PC-3 (cell line): ENCODE measurements around the gene SIDT1. TPM values are rescaled to one million over a fixed set of nuclear protein-coding genes. Genes with fewer than 3 reads are reported as not detected.
A peak's percentile ranks its signal among the peaks of the same experiment; 100 is the strongest.

Experiments
- ATAC-seq: fragments of 200-7000 bp; cut with Tn5 transposase; 2 replicates; pipeline ENCODE4 v1.9.1; 2020; ENCODE audit warnings: mild to moderate bottlenecking, moderate library complexity
- BruUV-seq: library from RNA; stranded (reverse); fragments of 400-500 nt; replicated peaks from 2 replicates; lab custom pipeline; 2021; lab: Mats Ljungman, UMichigan
- CTCF ChIA-PET: fragments of 300-600 bp; sonication (Branson Sonifier 250); formaldehyde crosslinking; loops from one replicate; lab custom pipeline; 2022; ENCODE audit warnings: antibody characterized with exemption; lab: Charles Lee
- POLR2A ChIA-PET: fragments of 300-600 bp; sonication (Branson Sonifier 250); formaldehyde crosslinking; loops from one replicate; lab custom pipeline; 2022; ENCODE audit warnings: antibody characterized with exemption; ENCODE audit not compliant: unreplicated experiment; lab: Charles Lee
- DNase-seq: peaks from one replicate; pipeline ENCODE4 v3.0.0-alpha.2; 2015
- H2AFZ ChIP-seq: fragments of 300-600 bp; sonication (generic); 2 replicates; pipeline ENCODE4 v1.6.0; 2016; ENCODE audit warnings: antibody characterized with exemption, low read length
- H3F3A ChIP-seq: fragments of 300-600 bp; sonication (generic); one replicate; pipeline ENCODE4 v1.6.0; 2017; ENCODE audit warnings: antibody characterized with exemption, low read length, control low read depth, mild to moderate bottlenecking; ENCODE audit not compliant: unreplicated experiment
- H3K27ac ChIP-seq: fragments of 300-600 bp; sonication (generic); 2 replicates; pipeline ENCODE4 v1.5.1; 2016; ENCODE audit warnings: mild to moderate bottlenecking, low read length
- H3K27me3 ChIP-seq: fragments of 300-600 bp; sonication (generic); 2 replicates; pipeline ENCODE4 v1.6.1; 2016; ENCODE audit warnings: low read length, mixed read lengths
- H3K36me3 ChIP-seq: fragments of 300-600 bp; sonication (generic); 2 replicates; pipeline ENCODE4 v1.6.1; 2016; ENCODE audit warnings: low read depth, mixed run types, low read length, mixed read lengths
- H3K4me1 ChIP-seq: fragments of 300-600 bp; sonication (generic); 2 replicates; pipeline ENCODE4 v1.5.1; 2016; ENCODE audit warnings: low read length; ENCODE audit not compliant: insufficient read depth
- H3K4me2 ChIP-seq: fragments of 300-600 bp; sonication (generic); 2 replicates; pipeline ENCODE4 v1.6.0; 2016; ENCODE audit warnings: low read length
- H3K4me3 ChIP-seq: fragments of 300-600 bp; sonication (generic); 2 replicates; pipeline ENCODE4 v1.5.1; 2016; ENCODE audit warnings: mild to moderate bottlenecking, low read length, mixed read lengths
- H3K79me2 ChIP-seq: fragments of 300-600 bp; sonication (generic); 2 replicates; pipeline ENCODE4 v1.6.1; 2017; ENCODE audit warnings: low read length, mixed read lengths
- H3K9ac ChIP-seq: fragments of 300-600 bp; sonication (generic); 2 replicates; pipeline ENCODE4 v1.6.0; 2016; ENCODE audit warnings: mild to moderate bottlenecking, low read length
- H3K9me2 ChIP-seq: fragments of 300-600 bp; sonication (generic); replicated peaks from 2 replicates; pipeline ENCODE4 v1.6.1; 2016; ENCODE audit warnings: mixed run types, low read length, mixed read lengths
- H3K9me3 ChIP-seq: fragments of 300-600 bp; sonication (generic); 2 replicates; pipeline ENCODE4 v1.6.1; 2016; ENCODE audit warnings: low read length, mixed read lengths
- H4K20me1 ChIP-seq: fragments of 300-600 bp; sonication (generic); 2 replicates; pipeline ENCODE4 v1.6.1; 2016; ENCODE audit warnings: low read length, mixed read lengths
- EZH2 ChIP-seq: fragments of 300-600 bp; sonication (generic); IDR thresholded peaks from one replicate; pipeline ENCODE4 v1.6.1; 2017; ENCODE audit warnings: antibody characterized with exemption, mild to moderate bottlenecking, low read length; ENCODE audit not compliant: unreplicated experiment
- EZH2phosphoT487 ChIP-seq: fragments of 300-600 bp; sonication (generic); IDR thresholded peaks from 2 replicates; pipeline ENCODE4 v1.6.1; 2018; ENCODE audit warnings: mild to moderate bottlenecking, antibody characterized with exemption, low read length, borderline replicate concordance
- intact Hi-C: fragments of 100-400 bp; cut with micrococcal nuclease; formaldehyde crosslinking; loops from 2 replicates; pipeline ENCODE4 v1.9.0; 2023
- total RNA-seq: library from RNA; depleted of rRNA; stranded (reverse); fragments of >200 nt; gene quantifications from 2 replicates; pipeline ENCODE4 v1.2.3, GENCODE V29; 2014
- TF ChIP-seq, protein P1 (sequence below): fragments of 300-600 bp; sonication (generic); conservative IDR thresholded peaks from 2 replicates; pipeline ENCODE4 v1.5.1; 2017; ENCODE audit warnings: antibody characterized with exemption, low read depth, mild to moderate bottlenecking, low read length

Gene SIDT1
- total RNA-seq, 1 experiment from 2014 or later: 14.1 TPM

DNA sequence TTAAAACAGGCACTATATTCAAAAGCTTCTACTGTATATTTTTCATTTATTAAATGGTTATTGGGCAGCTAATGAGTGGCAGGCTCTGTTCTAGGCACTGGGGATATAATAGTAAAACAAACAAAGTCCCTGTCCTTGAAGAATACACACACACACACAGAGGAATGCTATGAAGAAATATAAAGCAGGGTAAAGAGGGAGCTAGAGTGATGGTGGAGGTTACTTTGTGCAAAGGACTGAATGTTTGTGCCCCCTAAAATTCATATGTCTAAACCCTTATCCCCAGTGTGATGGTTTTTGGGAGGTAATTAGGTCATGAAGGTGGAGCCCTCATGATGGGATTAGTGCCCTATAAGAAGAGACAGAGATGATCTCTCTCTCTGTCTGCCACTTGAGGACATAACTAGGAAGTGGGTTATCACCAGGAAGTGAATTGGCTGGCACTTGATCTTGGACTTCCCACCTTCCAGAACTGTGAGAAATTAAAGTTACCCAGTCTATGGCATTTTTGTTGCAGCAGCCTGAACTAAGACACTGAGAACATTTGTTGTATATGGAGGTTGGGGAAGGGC lies 132.3 kb downstream of the SIDT1 start:
- no peaks in the 10 kb centered on the region for H3K79me2 ChIP-seq
- H3K4me3 ChIP-seq: no peak overlapping the region
- H3K27me3 ChIP-seq: no peaks in the 10 kb centered on the region
- ATAC-seq (no peak), DNase-seq (no peak)
- H3K4me2 ChIP-seq: no peak overlapping the region
- H3F3A ChIP-seq: no peaks in the 10 kb centered on the region
- H3K4me1 ChIP-seq: 0 out of 2 replicates have a peak, but pooled peaks cover 5% of the 10 kb centered on the region
- intact Hi-C loops: no loop called here
- peaks cover 3% of the 10 kb centered on the region; the same call in 1 of the 2 replicates for H3K36me3 ChIP-seq
- H2AFZ ChIP-seq: no peak overlapping the region
- H3K9me2 ChIP-seq: no peaks in the 10 kb centered on the region
- TF ChIP-seq, protein P1, sequence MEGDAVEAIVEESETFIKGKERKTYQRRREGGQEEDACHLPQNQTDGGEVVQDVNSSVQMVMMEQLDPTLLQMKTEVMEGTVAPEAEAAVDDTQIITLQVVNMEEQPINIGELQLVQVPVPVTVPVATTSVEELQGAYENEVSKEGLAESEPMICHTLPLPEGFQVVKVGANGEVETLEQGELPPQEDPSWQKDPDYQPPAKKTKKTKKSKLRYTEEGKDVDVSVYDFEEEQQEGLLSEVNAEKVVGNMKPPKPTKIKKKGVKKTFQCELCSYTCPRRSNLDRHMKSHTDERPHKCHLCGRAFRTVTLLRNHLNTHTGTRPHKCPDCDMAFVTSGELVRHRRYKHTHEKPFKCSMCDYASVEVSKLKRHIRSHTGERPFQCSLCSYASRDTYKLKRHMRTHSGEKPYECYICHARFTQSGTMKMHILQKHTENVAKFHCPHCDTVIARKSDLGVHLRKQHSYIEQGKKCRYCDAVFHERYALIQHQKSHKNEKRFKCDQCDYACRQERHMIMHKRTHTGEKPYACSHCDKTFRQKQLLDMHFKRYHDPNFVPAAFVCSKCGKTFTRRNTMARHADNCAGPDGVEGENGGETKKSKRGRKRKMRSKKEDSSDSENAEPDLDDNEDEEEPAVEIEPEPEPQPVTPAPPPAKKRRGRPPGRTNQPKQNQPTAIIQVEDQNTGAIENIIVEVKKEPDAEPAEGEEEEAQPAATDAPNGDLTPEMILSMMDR: no peak
- no peak for TF ChIP-seq EZH2
- TF ChIP-seq EZH2phosphoT487: no peak
- H3K9me3 ChIP-seq: no peaks in the 10 kb centered on the region
- H3K27ac ChIP-seq: no peak overlapping the region
- no TSS peak for BruUV-seq
- no peaks in the 10 kb centered on the region for H4K20me1 ChIP-seq
- POLR2A ChIA-PET: no interaction called here
- no peak overlapping the region for H3K9ac ChIP-seq
- CTCF ChIA-PET: no interaction called here

DNA sequence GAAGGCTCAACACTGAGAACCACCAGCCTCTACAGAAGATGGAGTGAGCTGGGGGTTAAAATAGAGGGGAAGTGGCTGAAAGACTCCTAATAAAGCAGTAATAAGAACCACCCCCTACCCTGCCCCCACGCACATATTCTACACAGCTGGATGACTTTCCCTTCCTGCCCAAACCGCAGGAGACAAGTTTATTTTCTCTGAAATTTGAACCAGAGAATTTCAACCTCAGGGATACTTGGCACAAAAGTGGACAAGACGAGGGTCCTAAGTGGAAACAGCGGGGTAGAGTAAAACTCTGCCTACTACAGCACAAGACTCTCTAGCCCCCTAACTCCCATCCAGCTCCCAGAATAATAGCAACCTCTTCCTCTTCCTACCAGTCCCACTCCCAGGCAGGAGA lies 135.7 kb downstream of the SIDT1 start:
- Histone ChIP-seq H4K20me1 (no peaks in the 10 kb centered on the region), H3K4me2 (no peak overlapping the region), H3K79me2 (no peaks in the 10 kb centered on the region), H3F3A (no peaks in the 10 kb centered on the region), H3K9me2 (no peaks in the 10 kb centered on the region), H3K4me3 (no peak overlapping the region), H3K9me3 (no peaks in the 10 kb centered on the region), H3K27me3 (no peaks in the 10 kb centered on the region), H2AFZ (no peak overlapping the region), H3K4me1 (0 out of 2 replicates have a peak, but pooled peaks cover 5% of the 10 kb centered on the region), H3K36me3 (no peaks in the 10 kb centered on the region), H3K27ac (no peak overlapping the region), H3K9ac (no peak overlapping the region)
- TF ChIP-seq, protein P1: no peak
- TF ChIP-seq EZH2phosphoT487: no peak
- TF ChIP-seq EZH2: no peak
- peak; percentile 65 for ATAC-seq
- no peak for DNase-seq
- ChIA-PET CTCF (interaction anchor here (0.6 kb wide), 1 partner anchor 46 kb away, joined by 5 read pairs; no protein-coding TSS in a partner anchor), POLR2A (no interaction called here)
- intact Hi-C loops: no loop called here
- no TSS peak for BruUV-seq

DNA sequence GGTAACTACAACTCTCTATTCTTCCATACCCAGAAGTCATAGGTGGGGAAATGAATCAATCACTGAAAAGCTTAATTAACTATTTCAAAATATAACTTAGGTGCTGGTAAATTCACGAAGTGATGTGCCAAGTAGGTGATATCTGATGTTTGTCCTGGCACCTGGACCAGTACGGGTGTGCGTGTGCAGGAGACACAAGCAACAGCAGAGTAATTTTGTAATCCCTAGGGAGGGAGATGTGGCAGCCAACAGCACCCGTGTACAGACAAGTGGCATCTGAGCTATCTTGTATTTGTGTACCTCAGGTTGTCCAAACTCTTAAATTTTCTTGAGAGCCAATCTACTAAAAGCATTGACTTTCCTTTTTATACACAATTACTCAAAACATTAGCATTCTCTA lies 141.2 kb downstream of the SIDT1 start:
- H3K9me2 ChIP-seq: no peaks in the 10 kb centered on the region
- 0 out of 2 replicates have a peak, but pooled peaks cover 2% of the 10 kb centered on the region for H3K36me3 ChIP-seq
- H3K4me2 ChIP-seq: no peak overlapping the region
- H3K9me3 ChIP-seq: no peaks in the 10 kb centered on the region
- BruUV-seq: no TSS peak
- no peaks in the 10 kb centered on the region for H3F3A ChIP-seq
- no peaks in the 10 kb centered on the region for H3K79me2 ChIP-seq
- no peak overlapping the region for H3K4me3 ChIP-seq
- H3K27ac ChIP-seq: no peak overlapping the region
- no peak for TF ChIP-seq EZH2phosphoT487
- TF ChIP-seq EZH2: no peak
- TF ChIP-seq, protein P1: no peak
- no peaks in the 10 kb centered on the region for H3K4me1 ChIP-seq
- no peak overlapping the region for H2AFZ ChIP-seq
- ChIA-PET CTCF (no interaction called here), POLR2A (no interaction called here)
- intact Hi-C loops: no loop called here
- no peaks in the 10 kb centered on the region for H3K27me3 ChIP-seq
- ATAC-seq (no peak), DNase-seq (no peak)
- no peaks in the 10 kb centered on the region for H4K20me1 ChIP-seq
- no peak overlapping the region for H3K9ac ChIP-seq
